Adrenal gland (tissue), 5 donors: ENCODE results near the gene RSU1.

Experiments used
- CTCF ChIP-seq, 6 experiments: fragments of 450-650 bp in 4 of 6; fragments of 200-600 bp in 2 of 6; sonication (generic) in 1 of 6; IDR thresholded peaks; 1 replicate in 5 of 6; 2 replicates in 1 of 6; pipeline versions ENCODE4 v1.5.1 to v1.8.0; 2016 to 2021; ENCODE audit warnings: antibody characterized with exemption in 6 of 6, mild to moderate bottlenecking in 2 of 6, moderate library complexity in 1 of 6
- POLR2A ChIP-seq, 2 donors: fragments of 450-650 bp; IDR thresholded peaks; one replicate each; pipeline ENCODE4 v1.6.1; 2017; ENCODE audit warnings: antibody characterized with exemption in 2 of 2, mild to moderate bottlenecking in 2 of 2, moderate library complexity in 1 of 2
- donor health status: DM: no; HTN: no; CAD: no.

GRCh38 chr10:16544099-16544498, 273.1 kb downstream of the RSU1 start:
- no peak for TF ChIP-seq CTCF (IDR thresholded peaks at IDR 0.05)
- TF ChIP-seq POLR2A (IDR thresholded peaks at IDR 0.05), result no peak
